GM19023 (cell line): ENCODE measurements around the gene LEMD3.

Experiments used
- ATAC-seq: cut with Tn5 transposase; IDR thresholded peaks from one replicate; pipeline ENCODE4 v1.9.1; 2021; ENCODE audit warnings: mild to moderate bottlenecking, moderate library complexity; ENCODE audit not compliant: unreplicated experiment

The LEMD3 gene

GRCh38 chr12:65169320-65170208, at the start of gene LEMD3:
Gene LEMD3, plus strand, starts transcription at chr12:65169583. Its CDS starts 14 bp downstream, at chr12:65169597.
- ATAC-seq: peak; percentile 94

GRCh38 chr12:65121049-65121955, 48.1 kb upstream of the LEMD3 start, which contains the start of gene WIF1:
Gene WIF1, minus strand, starts transcription at chr12:65121305. Its CDS starts 114 bp downstream, at chr12:65121191.
- ATAC-seq: peak; percentile 58

GRCh38 chr12:65121956-65122469, 47.4 kb upstream of the LEMD3 start:
- no peak for ATAC-seq

GRCh38 chr12:65122703-65123102, 46.7 kb upstream of the LEMD3 start:
- ATAC-seq: no peak

- ATAC-seq: no peak
Observed at GRCh38 chr12:65123435-65124063, 45.8 kb upstream of the LEMD3 start.

GRCh38 chr12:65125247-65125646, 44.1 kb upstream of the LEMD3 start:
- ATAC-seq: no peak

GRCh38 chr12:65125975-65126374, 43.4 kb upstream of the LEMD3 start:
- no peak for ATAC-seq

- no peak for ATAC-seq
Observed at GRCh38 chr12:65126482-65126881, 42.9 kb upstream of the LEMD3 start.

GRCh38 chr12:65133879-65134278, 35.5 kb upstream of the LEMD3 start:
- ATAC-seq: no peak

- no peak for ATAC-seq
Observed at GRCh38 chr12:65139389-65139788, 30.0 kb upstream of the LEMD3 start.

- ATAC-seq: no peak
Observed at GRCh38 chr12:65140738-65141137, 28.6 kb upstream of the LEMD3 start.

GRCh38 chr12:65147312-65147905, 22.0 kb upstream of the LEMD3 start:
- ATAC-seq: no peak

GRCh38 chr12:65152012-65152411, 17.4 kb upstream of the LEMD3 start:
- no peak for ATAC-seq

GRCh38 chr12:65152596-65152995, 16.8 kb upstream of the LEMD3 start:
- no peak for ATAC-seq

GRCh38 chr12:65155784-65156183, 13.6 kb upstream of the LEMD3 start:
- ATAC-seq: peak; percentile 39

- ATAC-seq: peak; percentile 90
Observed at GRCh38 chr12:65156366-65156841, 13.0 kb upstream of the LEMD3 start.

- no peak for ATAC-seq
Observed at GRCh38 chr12:65157091-65157490, 12.3 kb upstream of the LEMD3 start.

- no peak for ATAC-seq
Observed at GRCh38 chr12:65162609-65163008, 6.8 kb upstream of the LEMD3 start.

GRCh38 chr12:65164244-65164643, 5.1 kb upstream of the LEMD3 start:
- ATAC-seq: no peak

- no peak for ATAC-seq
Observed at GRCh38 chr12:65164774-65165173, 4.6 kb upstream of the LEMD3 start.
